Upper lobe of left lung (tissue), 6 donors: ENCODE measurements around the gene ZNF512B. TPM values are rescaled to one million over a fixed set of nuclear protein-coding genes. Genes with fewer than 3 reads are reported as not detected.
"Not testable (repeated sequence)": the region's sequence is repeated elsewhere in the genome, so short reads cannot be mapped to it uniquely, and the experiment has no call there.

Experiments used
- ATAC-seq, 2 donors: fragments of 200-7000 bp; cut with Tn5 transposase; one replicate each; pipeline ENCODE4 v1.9.1; 2022; ENCODE audit warnings: mild to moderate bottlenecking in 2 of 2, moderate library complexity in 2 of 2; ENCODE audit not compliant: low FRiP score in 2 of 2
- DNase-seq, 2 donors: peaks; one replicate each; pipeline ENCODE4 v3.0.0-alpha.2; 2019 to 2020
- H3K27ac ChIP-seq, 4 donors: fragments of 200-600 bp; sonication (generic); one replicate each; pipeline ENCODE4 v1.5.1; 2016 to 2019
- H3K27me3 ChIP-seq, 4 donors: fragments of 200-600 bp; sonication (generic); one replicate each; pipeline ENCODE4 v1.5.1; 2017 to 2019
- H3K36me3 ChIP-seq, 4 donors: fragments of 200-600 bp; sonication (generic); one replicate each; pipeline ENCODE4 v1.5.1; 2016 to 2019
- H3K4me1 ChIP-seq, 4 donors: fragments of 200-600 bp; sonication (generic); one replicate each; pipeline ENCODE4 v1.5.1; 2018 to 2019
- H3K4me3 ChIP-seq, 4 donors: fragments of 200-600 bp; sonication (generic); one replicate each; pipeline ENCODE4 v1.5.1; 2017 to 2019; ENCODE audit warnings: mild to moderate bottlenecking in 2 of 4, moderate library complexity in 1 of 4
- H3K9me3 ChIP-seq, 4 donors: fragments of 200-600 bp; sonication (generic); one replicate each; pipeline ENCODE4 v1.5.1; 2018 to 2019
- CTCF ChIP-seq, 6 experiments: fragments of 450-650 bp in 4 of 6; fragments of 200-600 bp in 2 of 6; sonication (generic) in 2 of 6; IDR thresholded peaks; one replicate each; pipeline ENCODE4 v1.5.1; 2016 to 2019; ENCODE audit warnings: antibody characterized with exemption in 6 of 6
- EP300 ChIP-seq, 4 donors: sonication (generic); formaldehyde crosslinking; IDR thresholded peaks; one replicate each; pipeline ENCODE4 v1.5.1; 2017; ENCODE audit warnings: antibody characterized with exemption in 4 of 4, control low read depth in 2 of 4
- POLR2A ChIP-seq, 4 donors: fragments of 450-650 bp; IDR thresholded peaks; one replicate each; pipeline ENCODE4 v1.5.1; 2016 to 2017; ENCODE audit warnings: antibody characterized with exemption in 4 of 4, mild to moderate bottlenecking in 2 of 4
- POLR2AphosphoS5 ChIP-seq, 2 donors: sonication (generic); formaldehyde crosslinking; IDR thresholded peaks; one replicate each; pipeline ENCODE4 v1.5.1; 2017; ENCODE audit warnings: antibody characterized with exemption in 2 of 2
- WGBS, 2 donors: methylation state at CpG; one replicate each; pipeline ENCODE4 v1.1.5; 2017 to 2018; 5-methylcytosine and 5-hydroxymethylcytosine counted together
- total RNA-seq, 6 donors: library from RNA; depleted of rRNA in 4 of 6; stranded (reverse); fragments of >200 nt in 4 of 6; gene quantifications; one replicate each; pipeline versions ENCODE4 v1.1.0 to v1.2.1, GENCODE V29; 2016 to 2021
- donor health status: DM: no; HTN: no; CAD: no; lungs with moderate emphysema.
- donor health status: DM: no; HTN: yes; CAD: no; lungs with severe emphysema.

The ZNF512B gene
- total RNA-seq, 6 donors from 2014 or later: 10.8 to 22.0 (median 16.3) TPM

- H3K36me3 ChIP-seq: no peaks in the 10 kb centered on the region
- no peak overlapping the region for H3K27ac ChIP-seq
- peaks cover 27 to 50% (median 35%) of the 10 kb centered on the region in 4 donors for H3K4me1 ChIP-seq
- no peak overlapping the region for H3K4me3 ChIP-seq
- no peak for TF ChIP-seq CTCF (IDR thresholded peaks at IDR 0.05)
- no peak for TF ChIP-seq POLR2A (IDR thresholded peaks at IDR 0.05)
- TF ChIP-seq EP300 (IDR thresholded peaks at IDR 0.05): no peak
- no peak for TF ChIP-seq POLR2AphosphoS5 (IDR thresholded peaks at IDR 0.05)
- DNase-seq (no peak), ATAC-seq (no peak)
- no peaks in the 10 kb centered on the region for H3K27me3 ChIP-seq
- no peaks in the 10 kb centered on the region for H3K9me3 ChIP-seq
- 72% methylated on average over 18 to 19 of the region's 19 CpGs for WGBS, 2 donors
Measured at GRCh38 chr20:63974402-63975200, 4.9 kb upstream of the ZNF512B start.

DNA sequence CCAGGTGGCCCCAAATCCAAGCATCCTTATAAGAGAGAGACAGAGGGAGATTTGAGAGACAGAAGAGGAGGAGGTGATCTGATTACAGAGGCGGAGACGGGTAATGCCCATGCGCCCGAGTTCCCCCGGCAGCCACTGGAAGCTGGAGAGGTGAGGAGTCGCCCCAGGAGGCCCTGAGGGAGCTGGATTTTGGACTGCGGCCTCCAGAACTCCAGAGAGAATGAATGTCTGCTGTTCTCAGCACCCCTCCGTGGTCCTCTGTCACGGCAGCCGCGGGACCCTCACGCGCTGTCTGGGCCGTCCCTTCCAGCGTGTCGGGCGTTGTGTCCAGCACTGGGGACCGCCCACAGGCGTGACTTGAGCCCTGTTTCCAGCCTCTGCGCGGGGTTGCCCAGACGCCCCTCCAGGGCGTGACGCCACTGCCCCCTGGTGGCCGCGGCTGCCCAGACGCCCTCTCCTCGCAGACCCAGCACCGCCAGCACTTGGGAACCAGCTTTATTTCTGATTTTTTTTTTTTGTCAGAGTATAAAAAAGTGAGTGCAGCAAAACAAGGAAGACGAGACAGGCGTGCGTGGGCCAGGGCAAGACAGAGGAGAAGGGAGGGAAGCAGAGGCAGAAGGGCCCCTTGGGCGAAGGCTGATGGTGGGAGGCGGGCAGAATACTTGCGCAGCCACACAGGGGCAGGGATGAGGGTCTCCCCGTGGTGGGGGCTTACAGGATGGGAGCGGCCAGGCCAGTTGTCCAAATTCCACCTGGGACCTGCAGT is 4.1 kb upstream of the ZNF512B start:
- DNase-seq: peak; percentile 91 to 98
- WGBS, 2 donors: 16% methylated on average over 24 to 36 of the region's 37 CpGs
- Histone ChIP-seq H3K9me3 (no peaks in the 10 kb centered on the region), H3K27me3 (no peaks in the 10 kb centered on the region), H3K4me3 (peak overlapping the region in 3 of 4 donors; percentile 28 to 45 (median 43)), H3K36me3 (no peaks in the 10 kb centered on the region), H3K4me1 (peaks cover 28 to 50% (median 36%) of the 10 kb centered on the region in 4 donors), H3K27ac (peak overlapping the region in 3 of 4 donors; percentile 16 to 68 (median 39))
- TF ChIP-seq POLR2AphosphoS5 (IDR thresholded peaks at IDR 0.05): peak; percentile 24 to 37
- TF ChIP-seq POLR2A (IDR thresholded peaks at IDR 0.05): no peak
- TF ChIP-seq CTCF (IDR thresholded peaks at IDR 0.05): peak; percentile 94 to 98 (median 97)
- no peak for TF ChIP-seq EP300 (IDR thresholded peaks at IDR 0.05)
- ATAC-seq: peak; percentile 92 to 95

DNA sequence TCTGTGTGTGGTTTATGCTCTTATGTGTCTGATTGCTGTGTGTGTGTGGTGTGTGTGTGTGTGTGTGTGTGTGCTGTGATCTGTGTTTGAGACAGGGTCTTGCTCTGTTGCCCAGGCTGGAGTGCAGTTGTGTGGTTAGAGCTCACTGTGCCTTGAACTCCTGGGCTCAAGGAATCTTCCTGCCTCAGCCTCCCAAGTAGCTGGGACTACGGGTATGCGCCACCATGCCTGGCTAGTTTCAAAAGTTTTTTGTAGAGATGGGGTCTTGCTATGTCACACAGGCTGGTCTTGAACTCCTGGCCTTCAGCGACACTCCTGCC is 3.4 kb upstream of the ZNF512B start:
- H3K27me3 ChIP-seq: no peaks in the 10 kb centered on the region
- 98 to 100% methylated on average over 1 to 3 of the region's 3 CpGs for WGBS, 2 donors
- H3K9me3 ChIP-seq: no peaks in the 10 kb centered on the region
- ATAC-seq: no peak
- H3K4me1 ChIP-seq: peaks cover 26 to 49% (median 37%) of the 10 kb centered on the region in 4 donors
- no peaks in the 10 kb centered on the region for H3K36me3 ChIP-seq
- H3K4me3 ChIP-seq: no peak overlapping the region
- DNase-seq: no peak
- TF ChIP-seq CTCF (IDR thresholded peaks at IDR 0.05) (no peak), EP300 (IDR thresholded peaks at IDR 0.05) (no peak), POLR2A (IDR thresholded peaks at IDR 0.05) (no peak), POLR2AphosphoS5 (IDR thresholded peaks at IDR 0.05) (no peak)
- H3K27ac ChIP-seq: peak overlapping the region in 2 of 4 donors; percentile 16 to 68

- WGBS, 2 donors: 45 to 65% methylated on average over 8 to 18 of the region's 18 CpGs
Measured at GRCh38 chr20:63972312-63973159, 2.8 kb upstream of the ZNF512B start.

DNA sequence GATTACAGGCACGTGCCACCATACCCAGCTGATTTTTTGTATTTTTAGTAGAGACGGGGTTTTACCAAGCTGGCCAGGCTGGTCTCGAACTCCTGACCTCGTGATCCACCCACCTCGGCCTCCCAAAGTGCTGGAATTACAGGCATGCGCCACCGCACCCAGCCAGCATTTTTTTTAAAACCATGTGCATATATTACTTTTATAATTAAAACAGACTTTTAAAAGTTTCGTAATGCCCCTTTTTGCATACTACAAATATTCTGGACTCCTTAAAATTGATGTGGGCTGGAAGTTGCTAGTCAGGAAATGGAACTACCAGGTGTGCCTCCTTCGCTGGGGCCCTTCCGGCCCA is 2.2 kb upstream of the ZNF512B start:
- not testable (repeated sequence) for H3K4me3 ChIP-seq, DNase-seq, H3K36me3 ChIP-seq, ATAC-seq, H3K9me3 ChIP-seq, H3K27me3 ChIP-seq
- peak overlapping the region in 3 of 4 donors; percentile 24 to 49 (median 49) for H3K27ac ChIP-seq
- H3K4me1 ChIP-seq: peaks cover 26 to 45% (median 34%) of the 10 kb centered on the region in 4 donors
- 74 to 76% methylated on average over 10 of the region's 10 CpGs for WGBS, 2 donors

More at GRCh38 chr20:63972312-63973159, 2.8 kb upstream of the ZNF512B start:
- H3K36me3 ChIP-seq: no peaks in the 10 kb centered on the region
- H3K9me3 ChIP-seq: no peaks in the 10 kb centered on the region
- DNase-seq (no peak), ATAC-seq (no peak)
- H3K27ac ChIP-seq: peak overlapping the region in 3 of 4 donors; percentile 24 to 68 (median 49)
- H3K4me1 ChIP-seq: peaks cover 26 to 45% (median 34%) of the 10 kb centered on the region in 4 donors
- H3K27me3 ChIP-seq: no peaks in the 10 kb centered on the region
- no peak overlapping the region for H3K4me3 ChIP-seq
- TF ChIP-seq POLR2AphosphoS5 (IDR thresholded peaks at IDR 0.05): peak; percentile 46 to 71
- no peak for TF ChIP-seq CTCF (IDR thresholded peaks at IDR 0.05)
- no peak for TF ChIP-seq POLR2A (IDR thresholded peaks at IDR 0.05)
